Activated CD4-positive, alpha-beta memory T cell treated with anti-CD3 and anti-CD28 coated beads for 36 hours (primary cell): ENCODE results near the gene ATP7B. TPM values are rescaled to one million over a fixed set of nuclear protein-coding genes. Genes with fewer than 3 reads are reported as not detected.

Experiments used
- CTCF ChIA-PET: fragments of 350-600 bp; sonication (Branson Sonifier 250); formaldehyde crosslinking; loops from one replicate; lab custom pipeline; 2021; ENCODE audit warnings: antibody characterized with exemption, inconsistent platforms; lab: Charles Lee
- POLR2A ChIA-PET: fragments of 350-600 bp; sonication (Branson Sonifier 250); formaldehyde crosslinking; loops from one replicate; lab custom pipeline; 2021; ENCODE audit warnings: antibody characterized with exemption; lab: Charles Lee
- DNase-seq: peaks from one replicate; pipeline ENCODE4 v3.0.0-alpha.2; 2020
- H3K27ac Mint-ChIP-seq: one replicate; pipeline ENCODE4 v1.8.0; 2021; ENCODE audit warnings: mixed read lengths
- H3K27me3 Mint-ChIP-seq: one replicate; pipeline ENCODE4 v1.8.0; 2021; ENCODE audit warnings: mixed read lengths
- H3K36me3 Mint-ChIP-seq: one replicate; pipeline ENCODE4 v1.8.0; 2021; ENCODE audit warnings: mixed read lengths
- H3K4me1 Mint-ChIP-seq: one replicate; pipeline ENCODE4 v1.8.0; 2021; ENCODE audit warnings: low read depth, mixed read lengths
- H3K4me3 Mint-ChIP-seq: one replicate; pipeline ENCODE4 v1.8.0; 2021; ENCODE audit warnings: mild to moderate bottlenecking, mixed read lengths
- H3K9me3 Mint-ChIP-seq: one replicate; pipeline ENCODE4 v1.8.0; 2021; ENCODE audit warnings: mixed read lengths
- intact Hi-C: fragments of 100-400 bp; cut with micrococcal nuclease; formaldehyde crosslinking; loops from one replicate; pipeline ENCODE4 v1.15.1; 2023
- total RNA-seq, 2 experiments: library from RNA; stranded (reverse); gene quantifications; one replicate each; pipeline ENCODE4 v1.2.3, GENCODE V29; 2021

ATP7B gene
- total RNA-seq, 2 experiments from 2014 or later: 0.86 to 1.5 TPM

DNA sequence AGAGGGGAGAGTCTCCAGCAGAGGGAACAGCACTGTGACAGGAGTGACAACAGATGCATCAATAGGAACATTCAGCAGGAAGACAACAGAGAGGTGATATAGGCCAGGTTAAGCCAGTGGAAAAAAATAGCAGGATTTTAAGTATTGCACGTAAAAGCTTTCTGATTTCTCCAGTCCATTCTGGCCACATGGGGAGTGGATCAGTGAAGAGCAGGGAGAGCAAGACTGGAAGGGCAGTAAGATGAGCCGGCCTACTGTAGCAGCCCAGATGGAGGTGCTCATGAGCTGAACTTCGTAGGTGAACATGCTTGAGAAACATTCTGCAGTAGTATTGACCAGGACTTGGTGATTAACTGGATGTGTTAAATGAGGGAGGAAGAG is 15.0 kb upstream of the ATP7B start:
- peaks cover 59% of the 10 kb centered on the region for H3K36me3 Mint-ChIP-seq
- ChIA-PET POLR2A (no interaction called here), CTCF (interaction anchor here (1.3 kb wide), 1 partner anchor 102 kb away, joined by 3 read pairs; the partner anchor contains the start of gene NEK5)
- H3K4me1 Mint-ChIP-seq: peaks cover 17% of the 10 kb centered on the region
- H3K4me3 Mint-ChIP-seq: no peak overlapping the region
- DNase-seq: no peak
- no peak overlapping the region for H3K27ac Mint-ChIP-seq
- no peaks in the 10 kb centered on the region for H3K9me3 Mint-ChIP-seq
- H3K27me3 Mint-ChIP-seq: no peaks in the 10 kb centered on the region
- intact Hi-C loops: no loop called here

DNA sequence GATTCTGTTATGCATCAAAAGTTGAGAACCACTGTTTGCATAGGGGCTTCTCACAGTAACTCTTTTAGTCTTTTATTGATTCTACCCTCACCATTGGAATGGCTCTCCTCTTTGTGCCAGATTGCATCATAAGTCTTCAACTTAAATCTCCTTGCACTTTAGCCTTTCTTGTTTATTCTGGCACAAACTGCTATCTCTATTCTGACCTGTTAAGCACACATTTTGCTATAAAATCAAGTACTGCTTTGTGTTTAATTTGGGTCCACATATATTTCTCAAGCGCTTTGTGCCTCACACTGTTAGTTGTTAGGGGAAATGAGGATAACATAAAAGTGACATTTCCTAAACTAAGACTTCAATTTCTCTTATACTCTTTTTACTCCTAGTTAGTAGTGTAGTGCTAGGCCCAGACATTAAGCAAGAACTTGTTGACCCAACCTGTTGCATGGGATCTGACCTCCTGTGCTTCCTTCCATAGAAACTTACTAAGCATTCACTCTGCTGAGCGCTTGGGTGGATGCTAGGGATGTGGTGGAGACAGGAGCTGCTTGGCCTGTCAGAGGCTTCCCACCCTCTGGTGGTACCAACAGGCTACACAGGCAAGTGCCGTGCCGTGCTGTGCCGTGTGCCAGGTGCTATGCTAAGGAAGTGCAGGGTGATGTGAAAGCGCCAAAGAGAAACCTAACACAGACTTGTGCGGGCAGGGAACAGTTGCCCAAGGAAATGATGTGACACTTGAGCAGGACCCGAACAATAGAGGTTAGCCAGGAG is 14.4 kb upstream of the ATP7B start:
- no peaks in the 10 kb centered on the region for H3K27me3 Mint-ChIP-seq
- no peak overlapping the region for H3K4me3 Mint-ChIP-seq
- DNase-seq: no peak
- no peaks in the 10 kb centered on the region for H3K9me3 Mint-ChIP-seq
- CTCF ChIA-PET: interaction anchor here (1.3 kb wide), 1 partner anchor 103 kb away, joined by 3 read pairs; the partner anchor contains the start of gene NEK5
- H3K4me1 Mint-ChIP-seq: peaks cover 17% of the 10 kb centered on the region
- POLR2A ChIA-PET: no interaction called here
- no peak overlapping the region for H3K27ac Mint-ChIP-seq
- intact Hi-C loops: no loop called here
- H3K36me3 Mint-ChIP-seq: peaks cover 60% of the 10 kb centered on the region

GRCh38 chr13:52024481-52024880 is 13.2 kb upstream of the ATP7B start, which contains the start of gene UTP14C:
Gene UTP14C (plus strand): TSS chr13:52024691. CDS start chr13:52028805, 4,114 bp downstream.
- H3K27me3 Mint-ChIP-seq: no peaks in the 10 kb centered on the region
- CTCF ChIA-PET: no interaction called here
- POLR2A ChIA-PET: no interaction called here
- no peak within 1 kb of the TSS for H3K27ac Mint-ChIP-seq
- H3K9me3 Mint-ChIP-seq: no peaks in the 10 kb centered on the region
- no peak within 1 kb of the TSS for H3K4me3 Mint-ChIP-seq
- DNase-seq: no peak
- intact Hi-C loops: no loop called here
- peaks cover 17% of the 10 kb centered on the region for H3K4me1 Mint-ChIP-seq
- peaks cover 68% of the 10 kb centered on the region for H3K36me3 Mint-ChIP-seq

DNA sequence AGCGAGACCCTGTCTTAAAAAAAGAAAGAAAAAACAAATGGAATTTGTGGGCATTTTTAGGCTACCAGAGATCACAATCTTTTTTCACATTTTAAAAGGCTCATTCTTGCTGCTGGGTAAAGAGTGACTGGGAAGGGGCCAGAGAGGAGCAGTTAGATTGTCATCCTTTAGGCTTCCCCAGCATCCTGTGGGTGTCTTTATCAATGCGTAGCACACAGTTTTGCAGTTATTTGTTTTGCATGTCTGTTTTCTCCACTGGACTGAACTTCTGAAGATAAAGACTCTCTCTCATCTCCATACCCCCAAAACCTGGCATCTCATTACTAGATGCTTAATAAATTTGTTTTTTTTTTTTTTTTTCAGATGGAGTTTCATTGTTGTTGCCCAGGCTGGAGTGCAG is 11.1 kb upstream of the ATP7B start:
- Mint-ChIP-seq H3K9me3 (no peaks in the 10 kb centered on the region), H3K27me3 (no peaks in the 10 kb centered on the region), H3K36me3 (peaks cover 56% of the 10 kb centered on the region), H3K27ac (no peak overlapping the region), H3K4me3 (no peak overlapping the region), H3K4me1 (peaks cover 19% of the 10 kb centered on the region)
- CTCF ChIA-PET: no interaction called here
- POLR2A ChIA-PET: no interaction called here
- intact Hi-C loops: no loop called here
- DNase-seq: no peak

DNA sequence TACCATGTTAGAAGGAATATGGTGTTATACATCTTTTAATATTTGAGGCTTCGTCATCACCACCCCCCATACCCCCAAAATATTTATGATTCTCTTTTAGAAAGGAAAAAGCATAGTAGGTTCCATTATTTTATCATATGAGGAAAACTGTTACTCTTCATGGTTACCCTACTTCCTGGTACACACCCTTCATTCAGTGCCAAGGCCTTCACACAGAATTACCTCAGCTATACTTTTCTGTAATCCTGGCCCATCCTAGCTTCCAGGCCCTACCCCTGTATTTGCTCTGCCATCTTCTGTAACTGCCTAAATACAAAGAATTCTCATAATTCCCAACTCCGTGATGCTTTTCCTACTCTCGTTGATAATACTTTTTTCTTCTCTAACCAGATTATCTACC is 8.9 kb upstream of the ATP7B start:
- no peaks in the 10 kb centered on the region for H3K9me3 Mint-ChIP-seq
- peaks cover 43% of the 10 kb centered on the region for H3K36me3 Mint-ChIP-seq
- H3K27me3 Mint-ChIP-seq: no peaks in the 10 kb centered on the region
- intact Hi-C loops: no loop called here
- peaks cover 2% of the 10 kb centered on the region for H3K4me1 Mint-ChIP-seq
- no peak overlapping the region for H3K27ac Mint-ChIP-seq
- ChIA-PET POLR2A (no interaction called here), CTCF (interaction anchor here (1.3 kb wide), 1 partner anchor 107 kb away, joined by 4 read pairs; no protein-coding TSS in a partner anchor)
- no peak overlapping the region for H3K4me3 Mint-ChIP-seq
- DNase-seq: no peak

- H3K36me3 Mint-ChIP-seq: peaks cover 22% of the 10 kb centered on the region
- no peaks in the 10 kb centered on the region for H3K27me3 Mint-ChIP-seq
- no peak overlapping the region for H3K27ac Mint-ChIP-seq
- DNase-seq: no peak
- no peaks in the 10 kb centered on the region for H3K9me3 Mint-ChIP-seq
- intact Hi-C loops: no loop called here
- peaks cover 5% of the 10 kb centered on the region for H3K4me1 Mint-ChIP-seq
- ChIA-PET CTCF (no interaction called here), POLR2A (no interaction called here)
- H3K4me3 Mint-ChIP-seq: no peak overlapping the region
Measured at GRCh38 chr13:52016296-52016695, 5.0 kb upstream of the ATP7B start.

GRCh38 chr13:52012512-52012836 is 1.2 kb upstream of the ATP7B start:
- peaks cover 9% of the 10 kb centered on the region for H3K4me1 Mint-ChIP-seq
- intact Hi-C loops: loop anchor here (1.0 to 5.0 kb wide), 10 partner anchors 70 to 640 kb away; partner anchors contain the start of genes CKAP2, INTS6, SUGT1 and TMEM272
- no peaks in the 10 kb centered on the region for H3K9me3 Mint-ChIP-seq
- peaks cover 6% of the 10 kb centered on the region for H3K36me3 Mint-ChIP-seq
- H3K27me3 Mint-ChIP-seq: peaks cover 16% of the 10 kb centered on the region
- peak overlapping the region; percentile 99 for H3K4me3 Mint-ChIP-seq
- peak overlapping the region; percentile 83 for H3K27ac Mint-ChIP-seq
- no peak for DNase-seq
- ChIA-PET POLR2A (no interaction called here), CTCF (interaction anchor here (1.0 to 2.7 kb wide), 7 partner anchors 10 to 190 kb away, joined by 3 to 18 read pairs (median 3); no protein-coding TSS in a partner anchor)

DNA sequence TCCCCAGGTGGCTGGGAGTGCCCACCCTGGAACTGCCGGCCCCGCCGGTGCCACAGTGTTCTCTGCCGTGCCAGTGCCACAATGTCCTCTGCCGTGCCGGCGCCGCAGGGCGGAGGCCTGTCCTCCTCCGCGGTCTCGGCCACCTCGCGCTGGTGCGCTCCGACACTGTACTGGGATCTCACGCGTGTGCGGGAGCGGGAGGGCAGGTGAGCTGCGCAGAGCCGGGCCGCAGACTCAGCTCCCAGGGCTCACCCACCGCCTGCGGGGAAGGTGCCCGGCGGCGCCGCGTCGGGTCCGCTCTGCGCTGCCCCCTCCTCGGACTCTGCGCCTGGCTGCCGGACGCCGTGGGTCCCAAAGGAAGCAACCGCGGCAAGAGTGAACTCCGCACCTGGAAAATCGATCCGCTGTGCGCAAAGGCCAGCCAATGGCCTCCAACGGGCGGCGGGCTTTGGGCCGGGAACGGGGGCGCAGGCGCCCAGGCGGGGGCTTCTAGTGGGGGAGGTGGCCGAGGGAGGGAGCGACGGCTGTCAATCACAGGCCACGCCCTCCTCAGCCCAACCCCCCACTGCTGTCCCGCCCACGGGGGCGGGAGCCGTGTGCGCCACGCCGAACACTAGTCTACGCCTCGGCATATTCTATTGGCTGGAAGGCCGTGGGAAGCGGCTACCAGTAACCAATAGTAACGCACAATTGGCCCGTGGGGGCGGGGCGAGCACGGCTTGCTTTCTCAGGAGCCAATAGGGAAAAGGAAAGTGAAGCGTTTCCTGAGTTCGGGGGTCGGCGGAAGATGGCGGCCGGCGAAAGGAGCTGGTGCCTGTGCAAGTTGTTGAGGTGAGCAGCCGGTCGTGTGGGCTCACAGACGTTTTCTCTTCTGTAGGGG is 622 bp upstream of the ATP7B start, which contains the start of gene ALG11:
ALG11 (plus strand) TSS at position 767 of the 880 bp plus-strand sequence; CDS start at position 788, 21 bp downstream.
- peaks cover 18% of the 10 kb centered on the region for H3K27me3 Mint-ChIP-seq
- intact Hi-C loops: loop anchor here (1.0 to 5.0 kb wide), 10 partner anchors 70 to 640 kb away; partner anchors contain the start of genes CKAP2, INTS6, SUGT1 and TMEM272
- H3K4me3 Mint-ChIP-seq: peak within 1 kb of the TSS; percentile 99
- H3K9me3 Mint-ChIP-seq: no peaks in the 10 kb centered on the region
- peaks cover 6% of the 10 kb centered on the region for H3K36me3 Mint-ChIP-seq
- ChIA-PET CTCF (interaction anchor here (0.6 to 2.7 kb wide), 8 partner anchors 10 to 199 kb away, joined by 3 to 18 read pairs (median 3); no protein-coding TSS in a partner anchor), POLR2A (no interaction called here)
- peaks cover 9% of the 10 kb centered on the region for H3K4me1 Mint-ChIP-seq
- H3K27ac Mint-ChIP-seq: peak within 1 kb of the TSS; percentile 83
- DNase-seq: peak; percentile 100

DNA sequence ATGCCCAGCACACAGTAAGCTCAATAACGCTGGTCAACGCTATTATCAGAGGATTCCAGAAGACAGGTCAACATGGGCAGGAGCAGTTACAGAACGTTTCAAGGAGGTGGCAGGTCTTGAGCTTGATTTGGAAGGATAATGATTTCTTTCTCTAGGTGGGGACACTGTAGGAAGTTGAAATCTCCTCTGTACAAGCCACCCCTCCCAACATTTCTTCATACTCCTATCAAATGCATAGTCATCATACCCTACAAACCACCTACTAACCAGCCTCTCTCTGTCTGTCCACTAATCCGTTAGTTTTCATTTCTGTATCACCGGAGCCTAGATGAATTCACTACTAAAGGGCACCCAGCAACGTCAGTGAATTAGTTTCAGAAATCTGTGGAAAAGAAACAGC is 1.3 kb downstream of the ATP7B start:
- H3K4me1 Mint-ChIP-seq: peaks cover 9% of the 10 kb centered on the region
- ChIA-PET POLR2A (no interaction called here), CTCF (no interaction called here)
- no peaks in the 10 kb centered on the region for H3K36me3 Mint-ChIP-seq
- H3K4me3 Mint-ChIP-seq: no peak overlapping the region
- no peak overlapping the region for H3K27ac Mint-ChIP-seq
- intact Hi-C loops: loop anchor here (5.0 kb wide), 3 partner anchors 68 to 642 kb away; partner anchors contain the start of genes SUGT1 and TMEM272
- H3K27me3 Mint-ChIP-seq: peaks cover 18% of the 10 kb centered on the region
- DNase-seq: no peak
- no peaks in the 10 kb centered on the region for H3K9me3 Mint-ChIP-seq

- CTCF ChIA-PET: interaction anchor here (1.2 kb wide), 1 partner anchor 194 kb away, joined by 3 read pairs; no protein-coding TSS in a partner anchor
Measured at GRCh38 chr13:52006523-52007245, 4.6 kb downstream of the ATP7B start.

GRCh38 chr13:52005841-52006522 is 5.3 kb downstream of the ATP7B start:
- intact Hi-C loops: no loop called here
- CTCF ChIA-PET: interaction anchor here (1.8 kb wide), 1 partner anchor 121 kb away, joined by 7 read pairs; no protein-coding TSS in a partner anchor

More at GRCh38 chr13:52006523-52007245, 4.6 kb downstream of the ATP7B start:
- no peak for DNase-seq
- intact Hi-C loops: no loop called here
- H3K4me3 Mint-ChIP-seq: no peak overlapping the region
- no peaks in the 10 kb centered on the region for H3K9me3 Mint-ChIP-seq
- POLR2A ChIA-PET: no interaction called here
- no peak overlapping the region for H3K27ac Mint-ChIP-seq
- peaks cover 18% of the 10 kb centered on the region for H3K27me3 Mint-ChIP-seq
- H3K36me3 Mint-ChIP-seq: no peaks in the 10 kb centered on the region
- H3K4me1 Mint-ChIP-seq: peaks cover 7% of the 10 kb centered on the region

More at GRCh38 chr13:52005841-52006522, 5.3 kb downstream of the ATP7B start:
- no peaks in the 10 kb centered on the region for H3K9me3 Mint-ChIP-seq
- H3K4me1 Mint-ChIP-seq: peaks cover 4% of the 10 kb centered on the region
- H3K36me3 Mint-ChIP-seq: no peaks in the 10 kb centered on the region
- POLR2A ChIA-PET: no interaction called here
- H3K4me3 Mint-ChIP-seq: no peak overlapping the region
- DNase-seq: no peak
- peaks cover 17% of the 10 kb centered on the region for H3K27me3 Mint-ChIP-seq
- H3K27ac Mint-ChIP-seq: no peak overlapping the region
